ENCODE data around the gene WDFY4.

Gene WDFY4

DNA sequence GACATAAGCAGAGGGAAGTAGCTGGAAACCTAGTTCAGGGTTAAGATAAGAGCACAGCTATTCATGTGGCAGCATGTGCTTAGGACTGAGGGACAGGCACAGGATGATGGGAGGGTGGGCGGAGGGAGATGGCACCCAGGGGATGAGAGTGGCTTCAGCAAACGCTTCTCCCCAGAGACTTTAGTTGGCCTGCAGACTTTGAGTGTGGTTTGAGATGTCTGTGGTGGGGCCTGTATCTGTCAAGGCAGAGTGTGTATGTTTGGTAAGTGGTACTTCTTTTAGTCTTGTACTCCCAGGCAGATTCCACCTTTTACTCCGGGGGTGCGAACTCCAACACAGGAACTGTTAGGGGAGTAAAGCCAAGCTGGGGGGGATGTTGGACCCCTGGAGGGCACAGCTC, 88.9 kb downstream of the WDFY4 start:
- DNase-seq = no peak

GRCh38 chr10:48774416-48775205, 89.9 kb downstream of the WDFY4 start:
- DNase-seq = no peak

DNA sequence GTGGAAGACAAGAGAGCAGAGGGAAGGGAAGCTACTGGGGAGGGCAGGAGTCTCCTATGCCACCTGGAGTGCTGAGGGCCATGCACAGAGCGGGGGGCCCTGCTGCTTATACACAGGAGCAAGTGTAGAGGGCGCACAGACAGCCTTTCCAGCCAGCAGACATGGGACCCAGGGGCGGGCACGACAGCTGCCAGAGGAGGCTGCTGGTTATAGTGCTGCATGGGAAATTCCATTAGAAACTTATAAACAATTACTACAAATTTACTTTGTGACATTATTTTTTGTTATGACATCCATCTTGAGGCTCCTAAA, 90.5 kb downstream of the WDFY4 start:
- DNase-seq = no peak

GRCh38 chr10:48776005-48776522, 91.4 kb downstream of the WDFY4 start:
- no peak for DNase-seq

DNA sequence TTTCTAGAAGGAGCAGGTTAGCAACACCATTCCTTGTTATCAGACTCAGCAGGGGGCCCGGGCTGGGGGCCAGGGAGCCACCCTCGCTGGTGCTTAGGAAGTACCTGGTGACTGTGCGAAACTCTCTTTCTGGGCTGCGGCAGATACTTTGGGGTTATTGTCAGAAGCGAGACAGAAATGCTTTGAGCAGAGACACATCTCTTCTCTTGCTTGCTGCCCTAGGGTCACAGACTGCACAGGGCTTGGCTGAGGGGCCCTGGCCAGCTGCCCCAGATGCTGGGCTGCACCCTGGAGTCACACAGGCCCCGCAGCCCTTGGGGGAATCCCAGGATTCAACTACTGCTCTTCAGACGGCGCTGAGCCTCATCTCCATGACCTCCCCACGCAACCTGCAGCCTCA, 91.9 kb downstream of the WDFY4 start:
- DNase-seq = no peak

- DNase-seq = no peak
Observed at GRCh38 chr10:48777110-48777509, 92.4 kb downstream of the WDFY4 start.

DNA sequence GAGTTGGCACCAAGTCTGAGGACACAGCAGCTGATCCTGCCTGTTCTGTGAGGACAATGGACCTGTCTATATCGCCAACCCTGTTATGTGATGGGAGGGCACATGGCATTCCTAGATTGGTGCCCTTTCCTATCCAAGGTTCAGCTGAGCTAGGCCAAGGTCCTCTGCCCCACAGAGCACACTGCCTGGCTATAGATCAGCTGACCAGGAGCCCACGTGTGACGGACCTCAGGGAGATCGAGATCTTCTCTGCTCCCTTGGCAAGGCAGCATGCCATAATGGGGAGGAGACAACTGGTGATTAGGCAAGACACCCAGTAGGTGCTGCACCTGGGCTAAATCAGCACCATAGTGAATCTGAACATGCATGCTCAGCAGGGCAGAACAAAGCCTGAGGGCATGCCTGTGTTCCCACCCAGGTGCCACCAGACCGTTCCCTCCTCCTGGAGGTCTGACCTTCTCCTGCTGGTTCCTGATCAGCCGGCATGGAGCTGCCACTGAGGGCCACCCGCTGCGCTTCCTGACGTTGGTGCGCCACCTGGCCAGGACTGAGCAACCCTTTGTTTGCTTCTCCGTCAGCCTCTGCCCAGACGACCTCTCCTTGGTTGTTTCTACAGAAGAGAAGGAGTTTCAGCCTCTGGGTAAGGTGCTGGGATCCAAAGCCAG, 93.7 kb downstream of the WDFY4 start:
- no peak for DNase-seq

GRCh38 chr10:48779077-48779476, 94.4 kb downstream of the WDFY4 start:
- DNase-seq = no peak

- no peak for DNase-seq
Observed at GRCh38 chr10:48779546-48780152, 95.0 kb downstream of the WDFY4 start.

GRCh38 chr10:48780341-48780740, 95.7 kb downstream of the WDFY4 start:
- no peak for DNase-seq

DNA sequence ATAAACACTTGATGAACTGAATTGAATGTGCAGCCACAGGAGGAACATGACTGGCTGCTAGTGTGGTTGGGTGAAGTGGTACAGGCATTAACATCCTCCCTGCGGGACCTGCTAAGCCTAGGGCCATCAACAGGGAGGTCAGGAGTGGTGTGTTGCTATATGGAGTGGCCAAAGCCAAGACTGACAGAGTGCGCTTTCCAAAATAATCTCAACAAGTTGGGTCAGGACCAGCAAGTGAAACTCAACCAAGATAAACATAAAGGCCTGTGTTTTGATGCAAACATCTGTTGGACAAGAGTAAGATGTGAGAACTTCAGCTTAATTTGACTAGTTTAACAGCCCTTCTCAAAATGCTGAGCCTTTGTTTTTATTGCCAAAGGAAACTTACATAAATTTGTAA, 97.7 kb downstream of the WDFY4 start:
- no peak for DNase-seq

- DNase-seq = no peak
Observed at GRCh38 chr10:48784031-48784430, 99.4 kb downstream of the WDFY4 start.

- no peak for DNase-seq
Observed at GRCh38 chr10:48785796-48786195, 101.1 kb downstream of the WDFY4 start.

GRCh38 chr10:48786606-48787282, 102.1 kb downstream of the WDFY4 start:
- DNase-seq = no peak

GRCh38 chr10:48788554-48788953, 103.9 kb downstream of the WDFY4 start:
- no peak for DNase-seq

GRCh38 chr10:48789486-48790456, 105.1 kb downstream of the WDFY4 start:
- DNase-seq = no peak

DNA sequence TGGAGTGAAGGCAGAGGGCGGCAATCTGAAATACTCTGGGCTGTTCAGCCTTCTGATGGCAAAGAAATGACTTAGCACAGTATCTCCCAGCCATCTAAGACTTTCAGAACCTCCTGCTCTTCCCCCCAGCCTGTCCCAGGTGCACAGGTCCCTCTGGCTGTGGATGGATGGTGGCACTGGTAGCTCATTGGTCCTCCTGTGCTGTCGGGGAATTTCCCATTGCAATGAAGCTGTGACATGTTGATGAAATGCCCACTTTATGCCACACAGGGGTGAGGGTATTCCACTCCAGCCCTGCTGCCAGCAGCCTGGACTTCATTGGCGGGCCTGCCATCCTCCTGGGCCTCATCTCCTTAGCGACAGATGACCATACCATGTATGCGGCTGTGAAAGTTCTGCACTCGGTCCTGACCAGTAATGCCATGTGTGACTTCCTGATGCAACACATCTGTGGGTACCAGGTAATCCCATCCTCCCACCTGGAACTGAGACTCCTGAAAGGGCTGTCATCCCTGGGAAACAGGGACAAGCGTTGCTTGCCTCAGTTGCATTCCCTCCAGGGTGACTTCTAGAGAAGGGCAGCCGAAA, 105.9 kb downstream of the WDFY4 start:
- no peak for DNase-seq

GRCh38 chr10:48791267-48791928, 106.7 kb downstream of the WDFY4 start:
- DNase-seq = no peak

- DNase-seq = no peak
Observed at GRCh38 chr10:48792121-48792520, 107.4 kb downstream of the WDFY4 start.

- DNase-seq = no peak
Observed at GRCh38 chr10:48792687-48793096, 108.0 kb downstream of the WDFY4 start.

- DNase-seq = no peak
Observed at GRCh38 chr10:48794074-48794473, 109.4 kb downstream of the WDFY4 start.
